ENCODE measurements around the gene ICE2.
"Not testable (repeated sequence)": the region's sequence is repeated elsewhere in the genome, so short reads cannot be mapped to it uniquely, and the experiment has no call there.

The ICE2 gene

DNA sequence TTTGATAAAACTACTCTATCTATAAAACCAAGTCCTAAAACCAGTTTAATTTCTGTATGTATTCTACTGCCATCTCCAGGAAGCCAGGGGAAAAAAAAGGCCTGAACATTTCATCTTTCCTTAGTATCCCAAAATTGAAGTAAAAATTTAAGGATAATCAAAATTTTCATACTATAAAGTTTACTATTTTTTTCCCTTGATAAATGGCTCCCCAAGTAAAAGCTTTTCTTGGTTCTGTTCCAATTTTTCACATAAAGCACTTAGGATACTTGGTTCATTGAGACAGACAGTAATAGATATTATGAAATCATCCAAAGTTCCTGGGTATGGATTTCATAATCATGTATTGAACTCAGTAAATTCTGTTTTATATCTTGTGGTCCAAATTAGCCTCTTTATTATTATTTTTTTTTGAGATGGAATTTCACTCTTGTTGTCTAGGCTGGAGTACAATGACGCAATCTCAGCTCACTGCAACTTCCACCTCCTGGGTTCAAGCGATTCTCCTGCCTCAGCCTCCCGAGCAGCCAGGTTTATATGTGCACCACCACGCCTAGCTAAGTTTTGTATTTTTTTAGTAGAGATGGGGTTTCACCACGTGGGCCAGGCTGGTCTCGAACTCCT, 34.5 kb downstream of the ICE2 start:
- peak; percentile 87 for FAIRE-seq

DNA sequence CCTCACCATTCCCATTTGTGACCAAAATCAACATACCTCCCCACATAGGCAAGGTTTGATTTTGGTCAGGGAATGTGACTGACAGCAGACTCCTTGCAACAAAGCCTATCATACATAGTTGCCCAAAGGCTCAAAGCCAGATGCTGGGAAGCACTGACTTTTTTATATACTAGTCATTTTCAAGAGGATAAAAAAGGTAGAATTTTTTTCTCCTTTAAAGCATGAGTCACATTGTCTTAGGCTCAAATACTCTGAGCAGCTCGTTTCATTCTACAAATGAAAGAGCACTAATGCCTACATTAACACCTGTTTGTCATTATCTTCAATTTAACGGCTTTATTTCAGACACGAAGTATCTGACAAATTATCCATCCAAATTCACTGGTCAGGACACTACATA, 36.2 kb downstream of the ICE2 start:
- no peak for FAIRE-seq

DNA sequence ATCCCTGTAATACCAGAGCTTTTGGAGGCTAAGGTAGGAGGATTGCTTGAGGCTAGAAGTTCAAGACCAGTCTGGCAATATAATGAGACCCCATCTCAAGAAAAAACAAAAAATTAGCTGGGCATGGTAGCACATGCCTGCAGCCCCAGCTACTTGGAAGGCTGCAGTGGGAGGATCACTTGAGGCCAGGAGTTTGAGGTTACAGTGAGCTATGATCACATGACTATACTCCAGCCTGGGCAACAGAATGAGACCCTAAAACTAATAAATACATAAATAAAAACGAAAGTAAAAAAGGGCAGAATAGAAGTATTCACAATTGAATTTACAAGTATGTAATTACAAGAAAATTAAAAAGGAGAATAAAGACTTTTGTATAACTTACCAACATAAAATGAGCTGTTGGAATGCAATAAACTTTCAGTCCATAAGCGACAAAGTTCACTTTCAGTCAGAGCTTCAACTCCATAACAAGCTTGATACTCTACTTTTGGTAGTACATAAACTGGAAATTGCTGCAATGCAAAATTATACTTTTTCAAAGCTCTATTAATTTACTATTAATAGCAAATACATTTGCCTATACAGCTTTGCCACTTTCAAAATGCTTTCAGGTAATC, 36.8 kb downstream of the ICE2 start:
- peak; percentile 4 for FAIRE-seq

DNA sequence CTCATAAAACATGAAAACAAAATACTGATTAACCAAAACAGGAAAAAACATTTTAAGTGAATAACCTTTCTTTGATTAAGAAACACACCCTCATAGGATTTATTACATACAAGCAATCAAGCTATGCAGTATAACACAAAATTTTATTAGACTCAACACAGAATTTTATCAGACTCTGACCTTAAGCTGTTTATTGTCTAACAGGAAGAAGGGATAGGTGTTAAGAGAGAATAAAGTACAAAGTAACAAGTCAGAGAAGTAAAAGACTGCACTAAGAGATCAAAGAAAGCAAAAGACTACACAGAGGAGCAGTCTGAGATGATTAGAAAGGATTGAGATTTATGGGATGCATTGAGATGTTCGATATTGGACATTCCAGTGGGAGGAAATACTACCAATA, 37.6 kb downstream of the ICE2 start:
- no peak for FAIRE-seq

DNA sequence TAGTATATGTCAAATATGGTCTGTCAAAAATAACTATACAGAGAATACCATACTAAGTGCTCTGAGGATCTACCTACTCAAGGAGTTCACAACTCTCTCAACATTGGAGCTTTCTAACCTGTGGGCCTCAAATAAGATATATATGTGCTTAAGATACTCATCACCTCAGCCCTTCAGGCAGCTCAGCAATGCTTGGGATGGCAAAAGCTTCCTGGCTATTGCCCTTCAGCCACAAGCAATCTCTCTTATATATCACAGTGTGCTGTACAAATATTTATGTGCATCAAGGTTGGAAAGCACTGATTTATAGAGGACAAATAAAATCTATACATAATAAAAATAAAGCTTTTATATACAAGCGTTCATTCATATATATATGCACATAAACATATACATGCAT, 40.3 kb downstream of the ICE2 start:
- FAIRE-seq = no peak

DNA sequence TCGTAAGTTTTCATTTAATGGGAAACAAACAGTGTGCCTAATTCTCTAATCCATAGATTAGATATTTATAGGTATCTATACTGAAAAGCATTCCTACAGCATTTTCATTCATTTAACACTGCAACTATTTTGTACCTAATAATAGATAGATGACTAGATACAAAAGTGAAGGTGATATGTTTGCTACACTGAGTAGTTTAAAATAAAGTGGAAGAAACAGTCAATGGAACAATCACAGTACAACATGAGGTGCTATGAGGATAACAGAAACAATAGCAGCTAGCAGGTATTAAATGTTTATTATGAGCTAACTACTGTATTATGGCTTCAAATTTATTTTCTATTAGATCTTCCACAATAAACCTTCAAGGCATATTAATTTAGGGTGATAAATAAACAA, 50.0 kb downstream of the ICE2 start:
- FAIRE-seq = no peak

DNA sequence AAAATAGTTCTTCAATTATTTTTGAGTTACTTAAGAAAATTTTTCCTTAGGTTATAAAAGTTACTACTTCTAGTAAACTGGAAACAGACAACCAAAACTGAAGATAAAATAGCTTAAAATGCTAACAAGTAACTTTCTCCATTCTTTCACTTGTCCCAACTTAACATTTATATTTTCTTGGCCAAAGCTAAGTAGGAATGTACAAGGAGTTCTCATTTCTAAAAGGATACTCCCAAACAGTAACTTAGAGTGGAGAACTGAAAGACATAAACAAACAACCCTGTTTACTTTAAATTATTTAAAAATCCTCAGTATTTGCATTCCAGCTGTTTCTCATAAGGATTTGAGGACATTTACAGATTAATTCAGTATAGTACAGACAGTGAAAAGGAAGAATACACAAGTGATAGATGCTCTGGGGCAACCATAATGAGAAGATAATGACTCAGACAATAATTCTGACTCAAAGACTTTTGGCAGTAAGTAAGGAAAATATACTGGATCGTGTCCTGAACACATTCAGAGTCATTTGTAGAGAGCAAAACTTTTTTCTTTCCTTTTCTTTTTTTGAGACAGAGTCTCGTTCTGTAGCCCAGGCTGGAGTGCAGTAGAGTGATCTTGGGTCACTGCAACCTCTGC, 52.0 kb downstream of the ICE2 start:
- peak; percentile 96 for FAIRE-seq

DNA sequence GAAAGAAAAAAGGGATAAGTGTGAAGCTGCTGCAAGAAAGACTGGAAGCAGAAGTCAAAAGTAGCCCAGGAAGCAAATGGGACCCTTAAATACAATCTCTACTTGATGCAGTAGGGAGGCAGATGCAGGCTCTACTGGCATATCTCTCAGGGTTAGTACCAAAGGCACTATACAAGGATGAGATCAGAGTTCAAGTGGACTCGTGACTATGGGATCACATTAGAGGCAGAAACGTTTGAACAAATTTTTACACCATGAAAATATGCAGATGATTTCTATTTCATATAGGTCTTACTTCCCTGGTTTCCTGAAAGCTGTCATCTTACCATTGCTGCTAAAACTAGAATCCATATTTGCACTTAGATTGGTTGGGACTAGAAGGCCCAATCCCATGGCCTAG, 53.5 kb downstream of the ICE2 start:
- FAIRE-seq = no peak

DNA sequence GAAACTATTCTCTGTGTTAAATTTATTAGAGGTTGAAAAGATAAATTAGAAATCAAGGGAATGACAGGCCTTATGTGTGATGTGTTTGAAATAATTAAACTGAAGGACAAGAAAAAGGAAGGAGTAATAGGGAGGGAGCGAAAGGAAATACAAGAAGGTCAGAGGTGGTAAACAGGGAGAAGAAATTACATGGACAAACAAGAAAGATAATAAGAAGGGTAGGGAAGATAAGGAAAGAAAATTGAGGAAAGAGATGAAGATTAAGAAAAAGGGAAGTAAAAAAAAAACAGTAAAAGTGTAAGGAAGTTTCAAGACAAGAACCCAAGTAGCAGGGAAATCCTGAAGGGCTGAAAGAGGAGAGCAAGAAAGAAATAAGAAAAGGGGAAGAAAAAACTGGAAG, 54.9 kb downstream of the ICE2 start:
- FAIRE-seq = no peak

DNA sequence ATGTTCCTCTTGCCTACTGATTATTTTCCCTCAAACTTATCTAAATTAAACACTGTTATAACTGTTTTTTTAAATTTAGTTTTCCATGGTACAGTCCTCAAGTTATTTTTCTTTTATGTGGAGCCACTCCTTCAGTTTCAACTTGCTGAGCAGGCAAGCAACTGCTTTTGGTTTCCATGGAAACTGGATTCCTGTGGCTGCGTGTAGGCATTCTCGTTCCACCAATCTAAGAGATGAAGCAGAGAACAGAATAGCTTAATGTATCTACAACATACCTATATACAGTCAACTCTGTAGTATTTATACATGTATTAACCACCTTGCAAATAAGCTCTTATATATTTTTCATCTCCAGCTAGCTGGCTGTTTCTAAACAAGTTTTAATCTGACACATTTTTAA, 55.4 kb downstream of the ICE2 start:
- peak; percentile 82 for FAIRE-seq

DNA sequence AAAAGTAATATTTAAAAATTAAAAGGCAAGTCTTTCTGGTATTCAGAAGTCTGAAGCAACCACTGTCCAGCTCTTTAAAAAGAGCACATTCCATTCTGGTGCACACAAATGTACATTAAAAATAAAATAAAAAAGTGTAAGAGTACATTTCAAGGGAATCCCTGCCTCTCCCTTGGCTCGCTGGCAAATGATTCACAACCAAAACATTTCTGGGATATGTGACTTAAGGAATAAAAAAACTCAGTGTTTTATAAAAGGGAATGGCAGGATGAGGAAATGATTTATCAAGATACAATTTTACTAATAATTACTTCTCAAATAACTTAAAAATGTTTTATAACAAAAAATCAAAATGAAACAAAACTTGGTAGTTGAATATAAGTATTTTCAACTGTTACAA, 57.4 kb downstream of the ICE2 start:
- no peak for FAIRE-seq

DNA sequence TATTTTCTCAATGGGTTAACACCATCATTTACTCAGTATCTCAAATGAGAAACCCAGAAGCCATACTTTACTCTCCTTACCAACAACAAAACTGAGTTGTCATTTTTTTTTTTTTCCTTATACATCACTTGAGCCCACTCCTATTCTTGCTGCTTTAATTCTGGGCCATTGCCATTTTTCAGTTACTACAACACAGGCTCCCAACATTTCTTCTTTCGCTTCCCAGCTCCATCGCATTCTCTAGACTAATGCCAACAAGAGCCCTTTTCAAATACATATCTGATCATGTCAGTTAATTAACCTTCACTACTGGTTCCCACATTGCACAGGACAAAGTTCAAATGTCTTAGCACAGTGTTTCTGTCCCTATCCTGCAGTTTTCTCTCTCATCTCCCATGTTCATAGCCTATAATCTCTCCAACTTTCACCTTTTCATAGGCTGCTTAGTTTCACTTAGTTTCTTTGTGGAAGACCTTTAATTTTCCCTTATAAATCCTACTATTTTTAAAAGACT, 58.7 kb downstream of the ICE2 start:
- FAIRE-seq = no peak

DNA sequence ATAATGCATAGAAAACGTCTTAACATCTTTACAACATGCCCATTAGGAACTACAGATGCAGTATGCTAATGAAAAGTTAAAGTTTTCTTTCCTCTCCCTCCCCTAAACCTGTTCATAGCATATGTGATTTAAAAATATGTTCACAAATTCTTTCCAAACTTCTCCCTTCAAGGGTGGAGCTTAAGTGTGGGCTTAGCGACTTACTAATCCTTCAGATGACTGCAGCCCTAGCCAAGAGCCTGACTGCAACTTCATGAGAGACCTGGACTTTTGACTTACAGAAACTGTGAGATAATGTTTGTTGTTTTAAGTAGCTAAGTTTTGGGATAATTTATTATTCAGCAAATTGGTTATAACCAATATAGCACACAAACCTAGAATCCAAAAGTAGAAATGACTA, 59.2 kb downstream of the ICE2 start:
- FAIRE-seq = no peak

DNA sequence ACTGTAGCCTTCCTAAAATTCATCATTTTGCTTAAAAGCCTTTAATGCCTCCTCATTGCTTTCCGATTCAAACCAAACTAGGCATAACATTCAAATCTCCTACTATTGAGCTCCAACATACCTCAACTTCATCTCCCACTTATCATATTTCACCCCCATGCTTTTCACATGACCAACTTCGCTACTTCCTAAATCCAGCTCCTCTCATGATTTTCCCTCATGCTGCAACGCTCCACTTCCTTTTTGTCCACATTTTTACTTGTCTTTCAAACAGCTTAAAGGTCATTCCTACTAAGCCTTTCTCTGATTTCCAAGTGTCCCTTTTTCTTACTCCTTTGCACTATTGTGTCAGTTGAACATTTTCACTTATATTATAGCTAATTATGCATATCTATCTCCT, 60.8 kb downstream of the ICE2 start:
- FAIRE-seq = no peak

DNA sequence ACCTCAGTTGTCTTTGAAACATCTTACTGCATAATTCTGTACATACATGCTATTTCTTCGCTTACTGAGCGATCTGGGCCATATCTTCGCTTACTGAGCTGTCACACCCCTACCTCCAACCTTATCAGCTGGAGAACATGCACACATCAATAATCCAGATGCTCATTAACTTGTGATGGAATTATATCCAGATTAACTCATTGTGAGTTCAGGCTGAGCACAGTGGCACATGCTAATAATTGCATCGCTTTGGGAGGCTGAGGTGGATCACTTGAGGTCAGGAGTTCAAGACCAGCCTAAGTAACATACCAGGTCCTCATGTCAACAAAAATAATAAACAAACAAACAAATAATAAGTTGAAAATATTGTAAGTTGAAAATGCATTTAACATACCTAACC, 61.8 kb downstream of the ICE2 start:
- FAIRE-seq = no peak

DNA sequence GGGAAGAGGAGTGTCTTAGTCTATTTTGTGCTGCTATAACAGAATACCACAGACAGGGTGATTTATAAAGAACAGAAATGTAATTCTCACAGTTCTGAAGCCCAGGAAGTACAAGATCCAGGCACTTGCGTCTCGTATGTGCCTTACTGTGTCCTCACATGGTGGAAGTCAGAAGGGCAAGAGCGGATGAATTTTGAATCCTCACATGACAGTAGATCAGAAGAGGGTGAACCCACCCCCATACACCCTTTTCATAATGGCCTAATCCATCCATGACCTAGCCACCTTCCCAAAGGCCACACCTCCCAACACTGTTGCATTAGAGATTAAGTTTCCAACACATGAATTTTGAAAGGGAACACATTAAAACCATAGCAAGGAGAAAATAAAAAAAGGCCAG, 62.5 kb downstream of the ICE2 start:
- no peak for FAIRE-seq

DNA sequence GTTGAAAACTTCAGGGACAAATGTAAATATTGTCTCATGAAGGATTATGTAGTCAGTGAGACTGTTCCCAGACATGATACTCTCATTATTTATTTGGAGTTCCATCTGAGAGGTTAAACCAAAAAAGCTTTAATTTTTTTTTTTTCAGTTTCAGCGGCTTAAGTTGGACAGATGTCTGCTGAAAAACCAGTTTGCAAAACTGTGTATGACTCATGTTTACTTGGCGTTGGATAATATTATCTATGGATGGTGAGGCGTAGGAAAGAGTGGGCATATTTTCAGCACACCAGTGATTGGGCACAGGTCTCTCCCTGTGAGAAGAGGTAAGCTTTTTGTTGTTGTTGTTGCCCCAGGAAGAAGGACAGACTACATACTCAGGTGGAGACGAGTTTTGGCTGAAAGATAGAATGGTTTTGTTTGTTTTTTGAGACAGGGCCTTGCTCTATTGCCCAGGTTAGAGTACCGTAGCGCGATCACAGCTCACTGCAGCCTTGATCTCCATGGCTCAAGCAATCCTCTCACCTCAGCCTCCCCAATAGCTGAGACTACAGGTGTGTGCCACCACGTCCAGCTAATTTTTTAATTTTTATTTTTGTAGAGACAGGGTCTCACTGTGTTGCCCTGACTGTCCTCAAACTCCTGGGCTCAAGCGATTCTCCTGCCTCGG, 64.8 kb downstream of the ICE2 start:
- FAIRE-seq = no peak

DNA sequence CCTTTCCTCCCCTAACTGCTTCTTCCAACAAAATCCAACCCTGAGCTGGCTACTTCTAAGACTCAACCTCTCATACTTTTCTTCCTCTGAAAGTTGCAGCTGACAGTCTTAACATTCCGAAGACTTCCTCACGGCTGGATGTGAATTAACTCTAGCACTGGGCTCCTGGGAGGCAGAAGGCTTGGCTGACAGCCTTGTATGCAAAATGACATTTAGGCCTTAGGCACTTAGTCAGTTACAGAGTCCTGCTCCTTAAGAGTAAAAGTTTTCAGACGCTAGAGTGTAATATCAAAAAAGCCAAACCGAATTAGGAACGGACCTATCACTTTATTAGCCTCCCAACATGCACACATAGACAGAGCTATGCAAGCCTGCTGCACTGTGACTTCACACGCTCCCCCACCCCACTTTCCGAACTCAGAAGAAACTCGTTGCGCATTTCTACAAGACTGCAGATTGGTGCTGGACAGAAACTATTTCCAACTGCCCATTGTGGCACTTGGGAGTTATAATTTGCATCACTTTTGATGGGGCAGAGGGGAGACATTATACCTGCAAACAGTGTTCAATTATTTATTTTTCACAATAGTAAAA, 65.6 kb downstream of the ICE2 start:
- no peak for FAIRE-seq

DNA sequence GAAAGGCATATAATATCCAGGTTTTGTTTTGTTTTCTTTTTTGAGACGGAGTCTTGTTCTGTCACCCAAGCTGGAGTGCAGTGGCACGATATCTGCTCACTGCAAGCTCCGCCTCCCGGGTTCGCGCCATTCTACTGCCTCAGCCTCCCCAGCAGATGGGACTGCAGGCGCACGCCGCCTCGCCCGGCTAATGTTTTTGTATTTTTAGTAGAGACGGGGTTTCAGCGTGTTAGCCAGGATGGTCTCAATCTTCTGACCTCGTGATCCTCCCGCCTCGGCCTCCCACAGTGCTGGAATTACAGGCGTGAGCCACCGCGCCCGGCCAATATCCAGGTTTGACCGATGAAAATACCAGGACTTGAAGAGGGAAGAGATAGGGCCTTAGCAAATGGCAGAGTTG, 66.1 kb downstream of the ICE2 start:
- FAIRE-seq = not testable (repeated sequence)

DNA sequence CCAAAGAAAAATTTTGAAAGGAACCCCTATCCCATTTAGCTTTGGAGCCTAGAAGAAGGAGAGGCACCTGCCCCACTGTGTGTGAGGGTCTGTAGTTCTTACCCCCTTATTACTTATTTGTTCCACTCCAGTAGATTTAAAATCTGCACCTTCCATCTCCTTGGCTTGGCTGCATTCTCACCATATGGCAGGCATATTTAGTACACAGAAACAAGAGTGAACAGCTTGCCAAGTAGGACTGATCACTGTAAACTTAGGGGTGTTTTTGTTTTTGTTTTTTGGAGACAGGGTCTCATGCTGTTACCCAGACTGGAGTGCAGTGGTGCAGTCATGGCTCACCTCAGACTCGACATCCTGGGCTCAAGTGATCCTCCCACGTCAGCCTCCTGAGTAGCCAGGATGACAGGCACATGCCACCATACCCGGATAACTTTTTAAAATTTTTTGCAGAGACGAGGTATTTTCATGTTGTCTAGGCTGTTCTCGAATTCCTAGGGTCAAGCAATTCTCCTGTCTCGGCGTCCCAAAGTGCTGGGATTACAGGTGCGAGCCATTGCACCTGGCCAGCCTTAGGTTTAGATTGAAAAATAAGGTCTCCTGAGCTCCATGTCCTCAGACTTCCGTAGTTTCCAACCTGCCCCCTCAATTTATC, 67.0 kb downstream of the ICE2 start:
- no peak for FAIRE-seq

DNA sequence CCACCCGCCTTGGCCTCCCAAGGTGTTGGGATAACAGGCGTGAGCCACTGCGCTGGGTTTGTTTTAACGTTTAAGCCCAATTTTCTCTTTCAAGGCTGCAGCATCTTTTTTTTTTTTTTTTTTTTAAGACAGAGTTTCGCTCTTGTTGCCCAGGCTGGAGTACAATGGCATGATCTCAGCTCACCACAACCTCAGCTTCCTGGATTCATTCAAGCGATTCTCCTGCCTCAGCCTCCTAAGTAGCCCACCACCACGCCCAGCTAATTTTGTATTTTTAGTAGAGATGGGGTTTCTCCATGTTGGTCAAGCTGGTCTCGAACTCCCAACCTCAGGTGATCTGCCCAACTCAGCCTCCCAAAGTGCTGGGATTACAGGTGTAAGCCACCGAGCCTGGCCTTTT, 68.6 kb downstream of the ICE2 start:
- FAIRE-seq = not testable (repeated sequence)

DNA sequence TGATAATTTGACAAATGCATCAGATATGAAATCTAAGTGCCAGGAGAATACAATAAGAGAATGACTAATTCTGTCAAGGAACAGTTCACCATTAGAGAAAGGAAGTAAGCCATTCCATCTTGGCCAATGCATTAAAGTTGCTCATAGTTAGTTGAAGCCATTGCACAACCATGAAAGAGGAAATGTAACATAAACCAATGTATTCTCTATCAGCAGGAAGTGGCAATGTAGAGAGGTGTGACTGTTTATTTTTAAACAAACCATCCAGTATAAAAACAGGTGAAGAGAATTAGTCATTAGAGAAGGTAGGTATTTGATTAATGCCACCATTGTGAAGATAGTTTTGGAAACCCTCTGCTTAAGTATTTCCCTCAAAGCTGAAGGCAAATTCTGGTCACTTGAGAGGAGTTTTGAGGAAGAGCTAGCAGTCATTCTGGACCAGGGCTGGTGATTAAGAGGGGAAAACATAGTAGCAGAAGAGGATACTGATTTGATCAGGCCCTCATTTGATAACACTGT, 70.4 kb downstream of the ICE2 start:
- no peak for FAIRE-seq

DNA sequence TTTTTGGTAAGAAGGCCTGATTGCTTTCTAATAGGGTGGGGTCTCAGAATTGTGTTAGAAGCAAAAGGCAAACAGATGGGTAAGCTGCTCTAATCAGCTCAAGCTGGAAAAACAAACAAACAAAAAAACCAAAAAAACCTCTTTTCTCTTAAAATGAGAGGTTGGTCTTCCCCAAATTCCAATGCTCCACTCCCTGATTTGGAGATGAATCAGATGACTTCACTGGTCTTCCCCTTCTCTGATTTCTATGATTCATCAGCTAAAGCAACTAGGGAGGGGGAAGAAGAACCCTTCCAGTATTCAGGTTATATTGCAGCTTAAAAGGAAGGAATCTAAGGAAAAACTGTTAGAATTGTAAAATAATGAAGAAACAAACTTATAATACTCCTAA, 71.5 kb downstream of the ICE2 start:
- peak; percentile 90 for FAIRE-seq

Measured in endometrium (tissue), 2 donors.